Smooth muscle cell (in vitro differentiated cells): ENCODE data around the gene PACS1. TPM values are rescaled to one million over a fixed set of nuclear protein-coding genes. Genes with fewer than 3 reads are reported as not detected.

ENCODE experiments used
- DNase-seq: peaks from one replicate; lab custom pipeline; 2025; ENCODE audit not compliant: unreplicated experiment; lab: John Stamatoyannopoulos, UW
- H2AFZ ChIP-seq: fragments of 200-600 bp; sonication (generic); 2 replicates; pipeline ENCODE4 v1.6.0; 2016; ENCODE audit warnings: antibody characterized with exemption, low read depth, mild to moderate bottlenecking
- H3F3A ChIP-seq: fragments of 200-600 bp; sonication (generic); 2 replicates; pipeline ENCODE4 v1.6.0; 2017; ENCODE audit warnings: antibody characterized with exemption, low read depth
- H3K27ac ChIP-seq: fragments of 200-600 bp; sonication (generic); 2 replicates; pipeline ENCODE4 v1.5.1; 2016; ENCODE audit warnings: low read depth, mild to moderate bottlenecking
- H3K27me3 ChIP-seq: fragments of 200-600 bp; sonication (generic); 2 replicates; pipeline ENCODE4 v1.6.1; 2016; ENCODE audit warnings: low read depth, mild to moderate bottlenecking
- H3K36me3 ChIP-seq: fragments of 200-600 bp; sonication (generic); 2 replicates; pipeline ENCODE4 v1.5.1; 2016; ENCODE audit warnings: low read depth
- H3K4me1 ChIP-seq: fragments of 200-600 bp; sonication (generic); 2 replicates; pipeline ENCODE4 v1.5.1; 2016; ENCODE audit warnings: low read depth
- H3K4me2 ChIP-seq: fragments of 200-600 bp; sonication (generic); 2 replicates; pipeline ENCODE4 v1.6.0; 2016; ENCODE audit warnings: mild to moderate bottlenecking
- H3K4me3 ChIP-seq: fragments of 200-600 bp; sonication (generic); 2 replicates; pipeline ENCODE4 v1.5.1; 2016; ENCODE audit warnings: mild to moderate bottlenecking
- H3K79me2 ChIP-seq: fragments of 200-600 bp; sonication (generic); 2 replicates; pipeline ENCODE4 v1.6.0; 2016; ENCODE audit warnings: low read depth, mild to moderate bottlenecking
- H3K9ac ChIP-seq: fragments of 200-600 bp; sonication (generic); 2 replicates; pipeline ENCODE4 v1.6.0; 2016; ENCODE audit warnings: low read depth
- H3K9me3 ChIP-seq: fragments of 200-600 bp; sonication (generic); replicated peaks from 2 replicates; pipeline ENCODE4 v1.5.1; 2016; ENCODE audit warnings: low read depth
- H4K20me1 ChIP-seq: fragments of 200-600 bp; sonication (generic); 2 replicates; pipeline ENCODE4 v1.6.0; 2016; ENCODE audit warnings: low read depth
- WGBS: methylation state at CpG from one replicate; pipeline ENCODE4 v1.1.7; 2016; ENCODE audit warnings: low lambda C conversion rate; 5-methylcytosine and 5-hydroxymethylcytosine counted together
- polyA plus RNA-seq: library from polyadenylated mRNA; unstranded; fragments of >200 nt; fragmentation: Nextera tagmentation; extraction: Ambion mirVana; gene quantifications from 2 replicates; pipeline ENCODE4 v1.2.1, GENCODE V29; 2016
- total RNA-seq: library from RNA; depleted of rRNA; stranded (reverse); fragments of >200 nt; gene quantifications from 2 replicates; pipeline ENCODE4 v1.2.3, GENCODE V29; 2014
- TF ChIP-seq, protein P1 (sequence below): fragments of 200-600 bp; sonication (generic); IDR thresholded peaks from 2 replicates; pipeline ENCODE4 v1.5.1; 2017; ENCODE audit warnings: borderline replicate concordance, mild to moderate bottlenecking, antibody characterized with exemption; ENCODE audit not compliant: insufficient read depth, poor library complexity, severe bottlenecking

Gene PACS1
- total and polyA plus RNA-seq, 2 experiments from 2014 or later: 87.6 to 140 TPM

DNA sequence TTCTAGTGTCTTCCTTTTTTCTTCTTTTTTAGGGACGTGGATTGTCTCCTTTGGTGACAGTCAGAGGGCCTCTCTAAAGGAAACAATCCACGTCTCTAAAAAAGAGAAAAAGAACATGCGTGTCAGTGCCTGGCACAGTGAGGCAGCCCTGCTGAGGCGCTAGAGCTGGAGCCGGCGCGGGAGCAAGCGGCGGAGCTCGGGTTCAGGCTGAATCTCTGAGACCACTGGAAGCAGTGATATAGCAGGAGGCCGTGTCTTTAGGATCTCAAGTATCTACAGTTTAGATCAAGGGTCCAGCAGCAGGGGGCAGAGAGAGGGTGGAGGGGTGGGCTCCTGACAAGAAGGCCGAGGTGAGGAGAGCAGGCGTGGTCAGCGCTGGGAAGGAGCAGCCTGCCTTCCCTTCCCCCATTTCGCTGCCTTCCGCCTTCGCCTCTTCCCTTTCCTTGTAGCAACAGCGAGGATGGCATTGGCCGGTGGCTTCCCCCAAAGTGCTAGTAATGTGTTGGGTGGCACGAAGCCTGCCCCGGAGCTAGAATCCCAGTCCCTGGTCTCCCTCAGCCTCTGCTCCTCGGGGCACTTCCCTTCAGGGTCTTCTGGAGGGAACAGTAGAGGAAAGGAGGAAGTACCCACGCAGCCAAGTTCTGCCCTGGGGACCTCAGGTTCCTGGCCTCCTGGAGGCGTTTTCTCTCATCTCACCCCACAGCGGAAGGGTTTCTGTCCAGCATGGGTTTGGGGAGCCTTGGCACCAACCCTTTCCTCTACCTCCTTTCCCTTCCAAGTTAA lies 170.1 kb downstream of the PACS1 start:
- H4K20me1 ChIP-seq: no peaks in the 10 kb centered on the region
- TF ChIP-seq, protein P1, sequence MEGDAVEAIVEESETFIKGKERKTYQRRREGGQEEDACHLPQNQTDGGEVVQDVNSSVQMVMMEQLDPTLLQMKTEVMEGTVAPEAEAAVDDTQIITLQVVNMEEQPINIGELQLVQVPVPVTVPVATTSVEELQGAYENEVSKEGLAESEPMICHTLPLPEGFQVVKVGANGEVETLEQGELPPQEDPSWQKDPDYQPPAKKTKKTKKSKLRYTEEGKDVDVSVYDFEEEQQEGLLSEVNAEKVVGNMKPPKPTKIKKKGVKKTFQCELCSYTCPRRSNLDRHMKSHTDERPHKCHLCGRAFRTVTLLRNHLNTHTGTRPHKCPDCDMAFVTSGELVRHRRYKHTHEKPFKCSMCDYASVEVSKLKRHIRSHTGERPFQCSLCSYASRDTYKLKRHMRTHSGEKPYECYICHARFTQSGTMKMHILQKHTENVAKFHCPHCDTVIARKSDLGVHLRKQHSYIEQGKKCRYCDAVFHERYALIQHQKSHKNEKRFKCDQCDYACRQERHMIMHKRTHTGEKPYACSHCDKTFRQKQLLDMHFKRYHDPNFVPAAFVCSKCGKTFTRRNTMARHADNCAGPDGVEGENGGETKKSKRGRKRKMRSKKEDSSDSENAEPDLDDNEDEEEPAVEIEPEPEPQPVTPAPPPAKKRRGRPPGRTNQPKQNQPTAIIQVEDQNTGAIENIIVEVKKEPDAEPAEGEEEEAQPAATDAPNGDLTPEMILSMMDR: no peak
- H3F3A ChIP-seq: no peaks in the 10 kb centered on the region
- H3K4me3 ChIP-seq: no peak overlapping the region
- no peaks in the 10 kb centered on the region for H3K27me3 ChIP-seq
- no peak overlapping the region for H3K27ac ChIP-seq
- WGBS: 94% methylated on average over 25 of the region's 25 CpGs
- H3K79me2 ChIP-seq: no peaks in the 10 kb centered on the region
- no peak overlapping the region for H2AFZ ChIP-seq
- H3K9me3 ChIP-seq: no peaks in the 10 kb centered on the region
- no peaks in the 10 kb centered on the region for H3K4me1 ChIP-seq
- no peak overlapping the region for H3K9ac ChIP-seq
- DNase-seq: no peak
- H3K4me2 ChIP-seq: no peak overlapping the region
- H3K36me3 ChIP-seq: no peaks in the 10 kb centered on the region

DNA sequence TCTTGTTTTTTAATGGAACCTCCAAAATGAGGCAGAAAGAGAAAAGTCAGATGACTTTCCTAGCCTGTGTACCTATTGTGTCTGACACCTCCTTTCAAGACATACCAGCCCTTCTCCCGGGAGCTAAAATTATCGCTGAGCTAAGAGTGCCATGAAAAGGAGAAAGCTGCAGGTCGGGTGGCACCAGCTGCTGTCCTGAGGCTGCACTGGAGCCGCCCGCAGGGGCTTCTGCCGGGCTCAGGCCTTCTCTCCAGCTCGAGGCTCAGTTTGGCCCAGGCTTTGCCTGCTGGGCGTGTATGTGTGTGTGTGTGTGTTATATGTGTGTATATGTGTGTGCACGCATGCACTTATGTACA lies 170.7 kb downstream of the PACS1 start:
- Histone ChIP-seq H3K9ac (no peak overlapping the region), H3K27me3 (no peaks in the 10 kb centered on the region), H3K4me3 (no peak overlapping the region)

DNA sequence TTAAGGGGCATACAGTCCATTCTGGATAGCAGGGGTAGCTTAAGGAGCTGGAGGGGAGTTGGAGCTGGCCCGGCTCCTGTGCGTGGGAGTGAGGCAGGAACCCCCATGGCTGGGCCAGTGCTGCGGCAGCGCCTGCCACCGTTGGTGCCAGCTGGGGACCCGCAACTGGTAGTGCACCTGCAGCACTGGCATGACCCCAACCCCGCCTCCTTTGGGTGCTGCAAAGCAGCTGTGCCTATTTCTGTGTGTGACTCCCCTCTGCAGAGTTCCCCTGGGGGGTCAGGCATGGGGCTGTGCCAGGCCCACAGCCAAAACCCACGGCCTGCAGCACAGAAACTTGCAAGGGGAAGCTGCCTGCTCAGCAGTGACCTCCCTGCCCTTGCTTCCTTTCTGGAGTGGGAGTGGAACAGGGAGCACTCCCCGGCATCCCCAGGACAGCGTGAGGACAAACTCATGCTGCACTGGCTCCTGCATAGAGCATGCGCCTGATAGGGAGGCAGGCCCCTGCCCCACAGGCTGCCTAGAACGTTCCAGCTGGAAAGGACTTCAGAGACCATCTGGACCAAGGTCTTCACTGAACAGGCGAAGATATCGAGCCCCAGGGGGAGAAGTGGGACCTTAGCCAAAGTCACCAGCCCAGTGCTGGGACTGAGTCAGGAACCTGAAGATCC lies 172.2 kb downstream of the PACS1 start:
- H3K27me3 ChIP-seq: no peaks in the 10 kb centered on the region
- no peaks in the 10 kb centered on the region for H3K79me2 ChIP-seq
- no peaks in the 10 kb centered on the region for H3K36me3 ChIP-seq
- H3K9me3 ChIP-seq: no peaks in the 10 kb centered on the region
- no peaks in the 10 kb centered on the region for H3F3A ChIP-seq
- 95% methylated on average over 14 of the region's 14 CpGs for WGBS
- no peak overlapping the region for H3K4me2 ChIP-seq
- no peak for DNase-seq
- no peaks in the 10 kb centered on the region for H3K4me1 ChIP-seq
- H3K27ac ChIP-seq: no peak overlapping the region
- no peaks in the 10 kb centered on the region for H4K20me1 ChIP-seq
- TF ChIP-seq, protein P1: no peak
- H3K4me3 ChIP-seq: no peak overlapping the region
- H3K9ac ChIP-seq: no peak overlapping the region
- no peak overlapping the region for H2AFZ ChIP-seq

More for the DNA sequence above, 170.7 kb downstream of the PACS1 start:
- DNase-seq: no peak
- H2AFZ ChIP-seq: no peak overlapping the region
- no peak overlapping the region for H3K27ac ChIP-seq
- no peaks in the 10 kb centered on the region for H4K20me1 ChIP-seq
- H3K9me3 ChIP-seq: no peaks in the 10 kb centered on the region
- no peak overlapping the region for H3K4me2 ChIP-seq
- 88% methylated on average over 9 of the region's 9 CpGs for WGBS
- H3K79me2 ChIP-seq: no peaks in the 10 kb centered on the region
- TF ChIP-seq, protein P1: no peak
- no peaks in the 10 kb centered on the region for H3F3A ChIP-seq
- no peaks in the 10 kb centered on the region for H3K36me3 ChIP-seq
- H3K4me1 ChIP-seq: no peaks in the 10 kb centered on the region
